22Rv1 (cell line): Measurements from ENCODE around the gene LAMB1.

Experiments used
- H3K27ac ChIP-seq: fragments of 450-650 bp; 2 replicates; pipeline ENCODE4 v1.5.1; 2017
- CTCF ChIP-seq: fragments of 450-650 bp; IDR thresholded peaks from 2 replicates; pipeline ENCODE4 v1.5.1; 2017; ENCODE audit warnings: mild to moderate bottlenecking
- ZFX ChIP-seq: fragments of 450-650 bp; IDR thresholded peaks from 2 replicates; pipeline ENCODE4 v1.6.1; 2017; ENCODE audit warnings: antibody characterized with exemption, borderline replicate concordance

Gene LAMB1

GRCh38 chr7:107971613-107972012 is 31.3 kb downstream of the LAMB1 start:
- no peak overlapping the region for H3K27ac ChIP-seq

DNA sequence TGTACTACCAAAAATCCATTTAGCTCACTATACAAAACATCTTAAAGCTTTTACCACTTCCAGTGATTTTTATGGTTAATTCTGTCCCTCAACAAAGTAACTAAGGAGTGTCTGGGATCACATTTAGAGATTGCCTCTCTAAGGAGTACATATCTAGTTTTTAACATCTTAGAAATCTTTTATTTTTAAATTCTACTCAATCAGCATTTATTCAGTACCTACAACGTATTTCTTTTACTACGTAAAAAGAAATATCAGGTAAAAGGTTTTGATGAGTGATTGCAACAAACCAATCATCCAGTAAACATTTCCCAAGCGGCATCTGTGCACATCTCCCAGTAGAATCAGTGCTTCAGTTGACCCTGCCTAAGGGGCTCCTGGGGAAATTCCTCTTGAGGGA is 31.9 kb downstream of the LAMB1 start:
- TF ChIP-seq CTCF: no peak
- TF ChIP-seq ZFX: no peak
- no peak overlapping the region for H3K27ac ChIP-seq

More at GRCh38 chr7:107971613-107972012, 31.3 kb downstream of the LAMB1 start:
- no peak for TF ChIP-seq CTCF
- TF ChIP-seq ZFX: no peak

GRCh38 chr7:107969856-107970255 is 33.1 kb downstream of the LAMB1 start:
- TF ChIP-seq CTCF: no peak
- TF ChIP-seq ZFX: no peak
- H3K27ac ChIP-seq: no peak overlapping the region

GRCh38 chr7:107968449-107968848 is 34.5 kb downstream of the LAMB1 start:
- no peak overlapping the region; the same call in 1 of the 2 replicates for H3K27ac ChIP-seq
- TF ChIP-seq ZFX: no peak
- no peak for TF ChIP-seq CTCF

DNA sequence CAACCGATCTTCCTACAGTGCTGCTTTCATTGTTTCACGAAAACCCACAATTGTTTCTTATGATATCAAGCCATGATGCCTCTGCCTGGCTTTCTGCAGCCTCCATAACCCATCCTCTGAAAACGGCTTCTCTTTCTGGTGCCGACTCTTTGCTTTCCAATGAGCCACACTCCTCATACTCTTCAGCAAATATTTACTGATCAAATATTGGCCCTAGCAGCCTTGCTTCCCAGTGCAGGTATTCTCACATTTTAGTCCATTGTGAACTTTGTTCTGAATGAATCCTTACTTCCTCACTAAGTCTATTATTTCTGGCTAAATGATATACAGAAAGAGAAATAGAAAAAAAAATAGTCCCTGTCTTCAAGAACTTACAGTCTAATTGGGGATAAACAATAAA is 35.5 kb downstream of the LAMB1 start:
- TF ChIP-seq CTCF (no peak), ZFX (no peak)
- H3K27ac ChIP-seq: peak overlapping the region; percentile 21

DNA sequence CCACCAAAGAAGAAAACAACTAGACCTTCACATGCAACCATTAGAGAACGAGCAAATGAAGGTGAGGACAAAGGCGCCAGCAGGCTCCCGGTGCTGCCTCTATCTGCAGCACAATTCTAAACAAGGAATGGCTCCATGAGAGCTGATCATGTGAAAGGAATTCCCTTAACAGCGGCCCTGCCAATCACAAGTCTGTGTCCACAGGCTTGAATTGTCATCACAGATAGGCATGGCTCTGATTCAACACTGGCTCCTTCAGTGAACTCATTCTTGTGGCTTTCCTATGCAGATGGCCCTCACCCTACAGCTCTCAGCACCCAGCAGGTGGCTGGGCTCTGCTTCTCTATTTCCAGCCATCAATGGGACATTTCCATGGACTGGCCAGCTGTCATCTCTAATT is 36.2 kb downstream of the LAMB1 start:
- TF ChIP-seq CTCF (peak; percentile 28), ZFX (no peak)
- peak overlapping the region; percentile 21; the same call in 1 of the 2 replicates for H3K27ac ChIP-seq

GRCh38 chr7:107964510-107964909 is 38.5 kb downstream of the LAMB1 start:
- TF ChIP-seq ZFX: no peak
- no peak for TF ChIP-seq CTCF
- H3K27ac ChIP-seq: no peak overlapping the region
